ENCODE data around the gene ELOVL2.

- TF ChIP-seq POLR2A (IDR thresholded peaks at IDR 0.05) (no peak), CTCF (IDR thresholded peaks at IDR 0.05) (no peak)
These were observed 30.4 kb downstream of the ELOVL2 start for GRCh38 chr6:11013721-11014070.
